Lower leg skin (tissue), 4 donors: ENCODE data around the gene DTNA. TPM values are rescaled to one million over a fixed set of nuclear protein-coding genes. Genes with fewer than 3 reads are reported as not detected.

Experiments used
- DNase-seq, 2 donors: peaks; one replicate each; pipeline ENCODE4 v3.0.0-alpha.2; 2019; ENCODE audit warnings: low spot score in 2 of 2
- H3K4me3 ChIP-seq: fragments of 200-600 bp; sonication (generic); 2 replicates; pipeline ENCODE4 v1.5.1; 2017; ENCODE audit warnings: mild to moderate bottlenecking, low read depth; ENCODE audit not compliant: poor library complexity, severe bottlenecking
- POLR2A ChIP-seq, 2 donors: fragments of 450-650 bp; IDR thresholded peaks; one replicate each; pipeline ENCODE4 v1.6.1; 2016 to 2017; ENCODE audit warnings: antibody characterized with exemption in 2 of 2, mild to moderate bottlenecking in 1 of 2, moderate library complexity in 1 of 2
- WGBS, 2 donors: methylation state at CpG; one replicate each; pipeline ENCODE4 v1.1.5; 2018; 5-methylcytosine and 5-hydroxymethylcytosine counted together
- intact Hi-C: fragments of 100-400 bp; cut with DNase I; formaldehyde crosslinking; loops from one replicate; pipeline ENCODE4 v1.15.0; 2023; ENCODE audit warnings: low total_unique reads
- total RNA-seq, 4 donors: library from RNA; depleted of rRNA; stranded (reverse); fragments of >200 nt; gene quantifications; one replicate each; pipeline ENCODE4 v1.1.0, GENCODE V29; 2016
- TF ChIP-seq, protein P1 (sequence below), 3 donors: fragments of 450-650 bp; IDR thresholded peaks; one replicate each; pipeline ENCODE4 v1.5.1; 2016; ENCODE audit warnings: antibody characterized with exemption in 3 of 3, mild to moderate bottlenecking in 3 of 3, moderate library complexity in 2 of 3

The DTNA gene
- total RNA-seq, 4 donors from 2014 or later: 3.3 to 8.0 (median 5.7) TPM

DNA sequence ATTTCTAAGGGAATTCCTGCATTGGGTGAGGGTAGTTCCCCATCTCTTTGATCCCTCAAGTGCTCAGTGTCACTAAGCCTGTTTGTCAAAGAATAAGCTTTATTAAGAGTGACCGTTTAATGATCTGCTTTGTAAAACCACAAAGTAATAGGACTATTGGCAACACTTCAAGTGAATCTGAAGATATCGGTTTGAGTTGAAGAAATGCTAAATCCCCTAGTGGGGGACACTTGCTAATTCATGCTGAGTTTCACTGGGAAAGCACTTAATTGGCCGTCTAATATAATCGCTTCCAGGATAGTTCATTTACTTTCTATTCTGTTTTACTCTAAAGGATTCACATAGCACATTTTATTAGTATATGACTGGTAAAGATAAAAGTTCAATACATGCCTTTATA is 54.4 kb downstream of the DTNA start:
- H3K4me3 ChIP-seq: no peak overlapping the region
- intact Hi-C loops: no loop called here
- no peak for DNase-seq
- TF ChIP-seq, protein P1, sequence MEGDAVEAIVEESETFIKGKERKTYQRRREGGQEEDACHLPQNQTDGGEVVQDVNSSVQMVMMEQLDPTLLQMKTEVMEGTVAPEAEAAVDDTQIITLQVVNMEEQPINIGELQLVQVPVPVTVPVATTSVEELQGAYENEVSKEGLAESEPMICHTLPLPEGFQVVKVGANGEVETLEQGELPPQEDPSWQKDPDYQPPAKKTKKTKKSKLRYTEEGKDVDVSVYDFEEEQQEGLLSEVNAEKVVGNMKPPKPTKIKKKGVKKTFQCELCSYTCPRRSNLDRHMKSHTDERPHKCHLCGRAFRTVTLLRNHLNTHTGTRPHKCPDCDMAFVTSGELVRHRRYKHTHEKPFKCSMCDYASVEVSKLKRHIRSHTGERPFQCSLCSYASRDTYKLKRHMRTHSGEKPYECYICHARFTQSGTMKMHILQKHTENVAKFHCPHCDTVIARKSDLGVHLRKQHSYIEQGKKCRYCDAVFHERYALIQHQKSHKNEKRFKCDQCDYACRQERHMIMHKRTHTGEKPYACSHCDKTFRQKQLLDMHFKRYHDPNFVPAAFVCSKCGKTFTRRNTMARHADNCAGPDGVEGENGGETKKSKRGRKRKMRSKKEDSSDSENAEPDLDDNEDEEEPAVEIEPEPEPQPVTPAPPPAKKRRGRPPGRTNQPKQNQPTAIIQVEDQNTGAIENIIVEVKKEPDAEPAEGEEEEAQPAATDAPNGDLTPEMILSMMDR (IDR thresholded peaks at IDR 0.05): no peak
- no peak for TF ChIP-seq POLR2A (IDR thresholded peaks at IDR 0.05)
- 74% methylated on average over 4 of the region's 4 CpGs for WGBS, 2 donors

DNA sequence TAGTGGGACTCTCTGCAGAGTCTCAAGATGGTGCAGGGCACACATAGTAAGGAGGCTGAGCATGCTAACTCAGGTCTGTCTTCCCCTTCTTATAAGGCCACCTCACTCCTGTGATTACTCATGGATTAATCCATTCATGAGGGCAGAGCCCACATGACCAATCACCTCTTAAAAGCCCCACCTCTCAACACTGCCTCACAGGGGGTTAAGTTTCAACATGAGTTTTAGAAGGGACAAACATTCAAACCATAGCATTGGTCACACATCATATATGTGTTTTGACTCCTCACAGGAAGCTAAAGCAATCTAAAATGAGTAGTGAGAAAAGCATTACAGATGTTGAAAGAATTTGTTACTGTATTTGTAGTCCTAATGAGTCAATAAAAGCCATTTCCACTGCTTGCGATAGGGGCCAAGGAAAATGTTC is 57.5 kb downstream of the DTNA start:
- DNase-seq: no peak
- WGBS, 2 donors: 87 to 91% methylated on average over 1 of the region's 1 CpG
- no peak overlapping the region for H3K4me3 ChIP-seq
- TF ChIP-seq POLR2A (IDR thresholded peaks at IDR 0.05): no peak
- TF ChIP-seq, protein P1 (IDR thresholded peaks at IDR 0.05): no peak
- intact Hi-C loops: no loop called here

DNA sequence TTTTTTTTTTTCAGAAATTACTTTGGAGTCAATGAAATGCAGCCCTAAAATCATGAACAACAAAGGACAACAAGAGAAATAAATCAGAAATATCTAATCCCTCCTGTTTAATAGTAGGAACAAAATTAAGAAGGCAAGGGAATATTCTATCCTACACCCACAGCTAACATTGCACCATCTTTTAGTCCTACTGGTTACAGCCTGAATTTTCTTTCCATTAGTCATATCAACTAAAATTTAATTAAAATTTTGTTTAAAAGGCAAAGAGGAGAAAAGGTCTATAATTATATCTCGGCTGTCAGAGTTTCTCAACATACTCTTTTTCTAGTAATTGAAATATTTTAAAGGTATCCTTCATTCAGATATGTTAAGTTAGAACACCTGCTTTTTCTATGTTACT is 61.9 kb downstream of the DTNA start:
- TF ChIP-seq, protein P1 (IDR thresholded peaks at IDR 0.05): no peak
- TF ChIP-seq POLR2A (IDR thresholded peaks at IDR 0.05): no peak
- intact Hi-C loops: no loop called here
- DNase-seq: no peak
- WGBS, 2 donors: 78 to 79% methylated on average over 1 of the region's 1 CpG
- H3K4me3 ChIP-seq: no peak overlapping the region

DNA sequence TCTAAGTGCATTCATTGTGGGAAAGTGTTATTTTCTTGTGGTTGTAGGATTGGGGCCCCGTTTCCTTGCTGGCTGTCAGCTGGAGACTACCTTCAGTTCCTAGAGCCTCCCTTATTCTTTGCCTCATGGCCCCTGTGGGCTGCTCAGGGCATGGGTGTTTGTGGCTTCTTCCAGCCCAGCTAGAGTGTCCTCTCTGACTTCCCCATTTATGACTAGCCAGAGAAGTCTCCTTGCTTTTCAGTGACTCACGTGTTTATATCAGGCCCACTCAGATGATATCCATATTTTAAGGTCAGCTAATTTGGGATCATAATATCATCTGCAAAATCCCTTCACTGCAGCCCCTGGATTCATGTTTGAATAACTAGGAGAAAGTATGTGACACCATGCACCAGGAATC is 62.8 kb downstream of the DTNA start:
- DNase-seq: no peak
- no peak for TF ChIP-seq POLR2A (IDR thresholded peaks at IDR 0.05)
- TF ChIP-seq, protein P1 (IDR thresholded peaks at IDR 0.05): no peak
- no peak overlapping the region for H3K4me3 ChIP-seq
- WGBS, 2 donors: 45 to 61% methylated on average over 2 of the region's 2 CpGs
- intact Hi-C loops: no loop called here

DNA sequence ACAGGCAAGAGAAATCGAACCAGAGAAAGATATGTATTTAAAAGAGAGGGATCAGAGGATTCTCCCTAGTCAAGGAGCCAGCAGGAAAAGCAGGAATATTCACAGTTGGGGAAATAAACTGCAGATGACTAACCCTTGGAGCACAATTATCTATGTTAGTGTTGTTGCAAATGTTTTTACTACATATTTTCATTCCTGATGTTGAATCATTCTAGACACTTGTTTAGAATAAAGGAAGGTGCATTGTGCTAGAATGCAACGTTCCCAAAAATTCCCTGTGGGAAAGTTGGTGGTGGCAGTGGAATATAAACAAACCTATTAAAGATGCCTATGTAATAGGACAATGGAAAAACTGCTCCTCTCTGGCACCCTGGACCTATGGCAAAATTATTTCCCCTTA is 63.3 kb downstream of the DTNA start:
- intact Hi-C loops: no loop called here
- H3K4me3 ChIP-seq: no peak overlapping the region
- TF ChIP-seq, protein P1 (IDR thresholded peaks at IDR 0.05): no peak
- TF ChIP-seq POLR2A (IDR thresholded peaks at IDR 0.05): no peak
- no peak for DNase-seq
- 36 to 37% methylated on average over 2 of the region's 2 CpGs for WGBS, 2 donors
